HG03439 (cell line): ENCODE results near the gene CX3CL1.

Source experiments
- ATAC-seq: cut with Tn5 transposase; IDR thresholded peaks from one replicate; pipeline ENCODE4 v1.9.1; 2021; ENCODE audit warnings: mild to moderate bottlenecking, moderate library complexity; ENCODE audit not compliant: unreplicated experiment

Gene CX3CL1

GRCh38 chr16:57403965-57404817, 31.9 kb downstream of the CX3CL1 start, which contains the start of gene CCL17:
CCL17 (plus strand) TSS chr16:57404767; CDS start chr16:57413933, 9,166 bp downstream.
- no peak for ATAC-seq

GRCh38 chr16:57405097-57405496, 32.8 kb downstream of the CX3CL1 start:
- no peak for ATAC-seq

- ATAC-seq, result no peak
Measured at GRCh38 chr16:57406881-57407280, 34.6 kb downstream of the CX3CL1 start.

- no peak for ATAC-seq
Measured at GRCh38 chr16:57407521-57408353, 35.4 kb downstream of the CX3CL1 start.

DNA sequence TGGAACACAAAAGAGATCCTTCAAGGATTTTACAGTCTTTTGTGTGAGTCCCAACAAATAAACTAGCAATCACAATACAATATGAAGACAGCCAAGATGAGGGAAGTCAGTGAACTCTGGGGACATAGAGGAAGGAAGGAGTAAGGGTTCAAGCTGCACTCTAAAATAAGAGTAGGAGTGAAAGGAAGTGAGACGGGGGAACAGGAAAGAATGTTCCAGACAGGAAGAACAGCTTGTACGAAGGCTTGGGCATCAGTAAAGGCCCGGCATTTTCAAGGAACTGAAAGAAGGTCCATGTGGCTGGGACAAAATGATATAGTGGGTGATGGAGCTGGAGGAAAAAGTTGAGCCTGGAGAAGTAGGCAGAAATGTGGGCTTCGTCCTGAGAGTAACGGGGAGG, 36.8 kb downstream of the CX3CL1 start:
- ATAC-seq, result no peak

- no peak for ATAC-seq
Measured at GRCh38 chr16:57409870-57410587, 37.7 kb downstream of the CX3CL1 start.

DNA sequence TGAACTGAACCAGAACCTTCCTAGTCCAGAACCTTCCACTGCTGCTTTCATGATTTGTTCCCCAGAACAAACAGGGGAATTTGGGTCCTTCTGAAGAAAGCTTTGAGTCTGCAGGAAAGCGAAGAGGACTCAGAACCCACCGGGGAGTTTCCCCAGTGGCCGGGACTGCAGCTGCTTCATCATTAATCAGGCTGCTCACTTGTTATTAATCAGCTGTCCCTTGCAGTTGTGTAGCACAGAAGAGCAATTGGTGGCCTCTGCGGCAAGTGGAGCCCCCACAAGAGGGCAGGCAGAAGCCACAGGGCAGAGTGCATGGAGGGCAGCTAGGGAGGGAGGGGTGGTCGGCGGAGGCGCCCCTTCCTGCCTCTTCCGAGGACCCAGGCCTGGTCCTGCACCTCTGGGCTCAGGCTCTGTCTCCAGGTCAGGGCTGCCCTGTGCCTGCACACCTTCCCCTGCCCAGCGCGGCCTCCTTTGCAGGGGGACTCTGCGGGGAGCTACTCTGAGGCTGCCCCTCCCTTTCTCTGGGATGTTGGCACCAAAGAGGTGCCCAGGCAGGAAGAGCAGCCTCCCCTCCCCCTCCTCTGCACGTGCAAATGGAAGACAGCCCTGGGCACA, 39.2 kb downstream of the CX3CL1 start:
- no peak for ATAC-seq

DNA sequence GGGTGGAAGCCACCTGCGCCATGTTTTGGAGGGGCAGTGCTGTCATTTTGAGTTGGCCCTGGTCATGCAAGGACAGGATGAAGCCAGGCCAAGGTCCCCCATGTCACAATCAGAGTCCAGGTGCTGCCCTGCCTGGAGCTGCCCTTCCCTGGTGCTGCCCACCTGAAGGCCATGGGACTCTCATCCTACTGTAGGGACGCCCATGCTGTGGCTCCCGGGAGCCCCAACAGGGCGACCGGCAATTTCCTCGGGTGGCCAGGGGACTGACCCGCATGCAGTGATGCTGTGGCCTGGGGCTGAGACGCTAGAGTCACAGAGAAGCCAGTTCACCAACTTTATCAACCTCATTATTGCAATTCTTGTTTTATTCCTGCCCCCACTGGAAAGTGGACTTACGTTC, 40.3 kb downstream of the CX3CL1 start:
- no peak for ATAC-seq

- no peak for ATAC-seq
Measured at GRCh38 chr16:57413301-57413730, 41.0 kb downstream of the CX3CL1 start.

DNA sequence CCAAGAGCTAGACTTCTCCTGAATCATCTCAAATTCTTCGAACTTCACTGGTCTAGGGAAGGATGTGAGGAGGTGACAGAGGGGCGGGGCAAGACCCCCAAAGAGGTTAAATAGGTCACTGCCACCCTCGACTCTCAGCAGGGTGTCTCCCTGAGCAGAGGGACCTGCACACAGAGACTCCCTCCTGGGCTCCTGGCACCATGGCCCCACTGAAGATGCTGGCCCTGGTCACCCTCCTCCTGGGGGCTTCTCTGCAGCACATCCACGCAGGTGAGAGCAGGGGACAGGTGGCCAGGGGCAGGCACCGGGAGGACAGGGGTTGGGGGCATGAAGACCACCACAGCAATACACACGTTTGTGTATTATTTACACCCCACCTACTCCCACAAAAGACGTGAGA, 41.4 kb downstream of the CX3CL1 start:
- ATAC-seq, result no peak

- ATAC-seq, result no peak
Measured at GRCh38 chr16:57416084-57416483, 43.8 kb downstream of the CX3CL1 start.

DNA sequence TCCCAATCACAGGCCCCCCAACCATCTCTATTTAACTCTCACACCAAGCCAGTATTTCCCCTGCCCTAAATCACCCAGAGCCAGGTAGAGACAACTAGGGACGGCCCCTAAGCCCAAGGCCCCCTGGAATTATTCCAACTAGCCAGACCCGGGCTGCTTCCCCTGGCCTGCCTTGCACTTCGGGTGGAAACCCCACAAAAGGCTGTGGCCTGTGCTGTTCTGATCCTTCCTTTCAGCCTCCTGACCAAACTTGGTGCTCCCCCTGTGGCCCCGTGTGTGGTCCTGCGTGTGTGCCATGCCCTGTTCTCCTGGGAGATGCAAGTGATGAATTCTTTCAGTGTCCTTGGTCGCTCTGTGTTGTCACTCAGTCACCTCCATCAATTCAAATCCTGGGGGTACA, 47.2 kb downstream of the CX3CL1 start:
- no peak for ATAC-seq

GRCh38 chr16:57422026-57422944, 50.0 kb downstream of the CX3CL1 start:
- ATAC-seq, result no peak

- no peak for ATAC-seq
Measured at GRCh38 chr16:57423152-57423551, 50.9 kb downstream of the CX3CL1 start.

- ATAC-seq, result no peak
Measured at GRCh38 chr16:57424583-57424982, 52.3 kb downstream of the CX3CL1 start.

DNA sequence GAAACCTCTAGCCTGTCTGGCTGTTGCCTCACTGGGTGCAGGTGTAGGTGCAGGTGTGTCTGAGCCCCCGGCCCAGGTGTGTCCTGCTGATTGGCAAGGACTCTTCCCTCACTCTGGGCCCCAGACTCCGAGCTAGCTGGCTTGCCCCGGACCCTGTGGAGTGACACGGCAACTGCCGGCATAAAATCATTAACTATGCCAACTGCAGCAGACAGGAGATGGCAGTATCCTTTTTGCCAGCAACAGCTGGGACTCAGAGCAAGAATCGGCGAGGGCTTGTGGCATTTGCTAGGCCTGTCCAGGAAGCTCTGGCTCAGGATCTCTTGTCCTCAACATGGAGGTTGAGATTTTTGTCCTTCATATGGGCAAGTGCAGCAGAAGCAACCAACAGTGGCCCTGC, 54.1 kb downstream of the CX3CL1 start:
- no peak for ATAC-seq

DNA sequence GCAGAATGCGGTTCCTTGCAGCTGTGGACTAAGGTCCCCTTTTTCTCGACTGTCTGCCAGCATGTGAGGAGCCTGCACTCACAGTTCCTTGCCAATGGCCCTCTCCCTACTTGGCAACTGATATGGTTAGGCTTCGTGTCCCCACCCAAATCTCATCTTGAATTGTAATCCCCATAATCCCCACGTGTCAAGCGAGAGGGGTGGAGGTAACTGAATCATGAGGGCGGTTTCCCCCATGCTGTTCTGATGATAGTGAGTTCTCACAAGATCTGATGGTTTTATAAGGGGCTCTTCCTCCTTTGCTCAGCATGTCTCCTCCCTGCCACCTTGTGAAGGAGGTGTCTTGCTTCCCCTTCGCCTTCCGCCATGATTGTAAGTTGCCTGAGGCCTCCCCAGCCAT, 55.0 kb downstream of the CX3CL1 start:
- ATAC-seq, result no peak

DNA sequence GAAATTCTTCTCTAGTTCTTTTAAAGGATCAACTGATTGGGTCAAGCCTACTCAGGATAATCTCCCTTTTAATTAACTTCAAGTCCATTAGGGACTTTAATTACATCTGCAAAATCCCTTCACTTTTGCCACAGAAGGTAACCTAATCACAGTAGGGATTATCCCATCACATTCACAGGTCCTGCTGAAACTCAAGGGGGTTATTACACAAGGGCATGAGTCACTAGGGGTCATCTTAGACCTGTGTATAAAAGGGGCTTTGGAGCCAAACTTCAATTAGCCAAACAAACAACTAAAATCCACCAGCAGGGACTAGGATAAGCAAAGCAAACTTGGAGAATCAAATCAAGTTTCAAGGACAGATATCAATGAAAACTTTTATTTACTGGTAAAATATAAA, 55.5 kb downstream of the CX3CL1 start:
- no peak for ATAC-seq

DNA sequence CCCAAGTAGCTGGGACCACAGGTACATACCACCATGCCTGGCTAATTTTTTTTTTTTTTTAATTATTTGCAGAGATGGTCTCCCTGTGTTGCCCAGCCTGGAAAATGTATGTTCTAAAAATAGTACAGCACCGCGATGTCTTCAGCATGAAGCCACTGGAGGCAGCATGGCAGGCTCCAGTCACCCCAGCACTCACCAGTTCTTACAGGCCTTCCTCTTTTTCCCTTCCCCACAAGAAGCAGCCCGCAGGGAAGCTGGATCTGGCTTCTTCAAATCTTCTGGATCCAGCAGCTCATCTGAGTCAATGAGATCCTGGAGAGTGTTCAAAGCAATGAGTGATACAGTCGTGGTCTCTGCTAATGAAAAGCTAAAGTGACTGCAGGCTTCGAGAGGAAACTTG, 58.7 kb downstream of the CX3CL1 start:
- ATAC-seq, result no peak

GRCh38 chr16:57432505-57432904, 60.2 kb downstream of the CX3CL1 start:
- ATAC-seq, result no peak
